Pancreas (tissue), 10 donors: ENCODE results near the gene ME2. TPM values are rescaled to one million over a fixed set of nuclear protein-coding genes. Genes with fewer than 3 reads are reported as not detected.

Source experiments
- ATAC-seq, 4 donors: fragments of 200-7000 bp; cut with Tn5 transposase; one replicate each; pipeline versions ENCODE4 v1.8.0 to v1.9.1; 2020; ENCODE audit warnings: mild to moderate bottlenecking in 4 of 4, moderate library complexity in 4 of 4
- DNase-seq, 6 donors: peaks; one replicate each; pipeline ENCODE4 v3.0.0-alpha.2; 2020
- FAIRE-seq: peaks from 2 replicates; lab custom pipeline; 2012; peaks lifted over from hg19 to GRCh38; lab: Jason Lieb, UNC
- H3K27ac ChIP-seq, 4 donors: fragments of 200-600 bp; sonication (generic); 1 replicate in 3 of 4; 2 replicates in 1 of 4; pipeline versions ENCODE4 v1.5.0 to v1.8.0; 2020
- H3K27me3 ChIP-seq, 4 donors: fragments of 200-600 bp; one replicate each; pipeline ENCODE4 v1.8.0; 2021
- H3K36me3 ChIP-seq, 3 donors: fragments of 200-600 bp; sonication (generic) in 1 of 3; one replicate each; pipeline versions ENCODE4 v1.5.0 to v1.8.0; 2020 to 2021
- H3K4me1 ChIP-seq, 3 donors: fragments of 200-600 bp; one replicate each; pipeline ENCODE4 v1.8.0; 2021
- H3K4me3 ChIP-seq, 4 donors: fragments of 200-600 bp; sonication (generic) in 2 of 4; one replicate each; pipeline versions ENCODE4 v1.5.0 to v1.8.0; 2020 to 2021
- H3K9me3 ChIP-seq, 4 donors: fragments of 200-600 bp; one replicate each; pipeline ENCODE4 v1.8.0; 2021
- CTCF ChIP-seq, 4 donors: fragments of 200-600 bp; sonication (generic) in 3 of 4; IDR thresholded peaks; one replicate each; pipeline versions ENCODE4 v1.5.0 to v1.8.0; 2021; ENCODE audit warnings: antibody characterized with exemption in 4 of 4
- WGBS, 2 donors: extraction: QIAGEN DNeasy Blood & Tissue Kit; methylation state at CpG; one replicate each; pipeline ENCODE4 v1.1.7; 2013; 5-methylcytosine and 5-hydroxymethylcytosine counted together
- intact Hi-C, 3 donors: fragments of 100-400 bp; cut with DNase I; formaldehyde crosslinking; loops; one replicate each; pipeline versions ENCODE4 v1.11.1 to v1.14.2; 2022
- polyA plus RNA-seq, 2 donors: library from polyadenylated mRNA; stranded (reverse); fragments of 200-250 nt; gene quantifications; one replicate each; pipeline ENCODE4 v1.2.3, GENCODE V29; 2013
- total RNA-seq, 6 donors: library from RNA; stranded (reverse); fragmentation: NEBNext Ultra II Directional in 4 of 6; extraction: Animal tissue kit (Norgen Biotek cat#: 25700) in 4 of 6; gene quantifications; one replicate each; pipeline versions ENCODE4 v1.2.1 to v1.2.4, GENCODE V29; 2021 to 2023
- donor health status: healthy with polysubstance abuse.
- donor health status: DM: no; HTN: no; CAD: no; lungs with moderate emphysema.
- donor health status: DM: no; HTN: no; CAD: no.
- donor health status: control.
- donor health status: control.
- donor health status: Bipolar disorder and iron deficiency.
- donor health status: DM: yes; HTN: yes; CAD: no.
- donor health status: DM: no; HTN: no; CAD: no.
- donor health status: DM: no; HTN: no; CAD: no.
- donor health status: DM: yes; HTN: yes; CAD: no.

The ME2 gene
- total and polyA plus RNA-seq, 8 donors = 9.9 to 22.1 (median 17.6) TPM

- Histone ChIP-seq H3K36me3 (no peaks in the 10 kb centered on the region), H3K4me3 (no peak overlapping the region), H3K9me3 (no peaks in the 10 kb centered on the region), H3K27me3 (no peaks in the 10 kb centered on the region), H3K27ac (no peak overlapping the region), H3K4me1 (peaks cover 0 to 8% (median 0%) of the 10 kb centered on the region in 3 donors)
- 43 to 71% methylated on average over 4 of the region's 4 CpGs for WGBS, 2 donors
- intact Hi-C loops = no loop called here
- TF ChIP-seq CTCF (IDR thresholded peaks at IDR 0.05) = no peak
- ATAC-seq (no peak), DNase-seq (no peak), FAIRE-seq (no peak)
These were observed 16.6 kb downstream of the ME2 start for GRCh38 chr18:50895350-50896045.

DNA sequence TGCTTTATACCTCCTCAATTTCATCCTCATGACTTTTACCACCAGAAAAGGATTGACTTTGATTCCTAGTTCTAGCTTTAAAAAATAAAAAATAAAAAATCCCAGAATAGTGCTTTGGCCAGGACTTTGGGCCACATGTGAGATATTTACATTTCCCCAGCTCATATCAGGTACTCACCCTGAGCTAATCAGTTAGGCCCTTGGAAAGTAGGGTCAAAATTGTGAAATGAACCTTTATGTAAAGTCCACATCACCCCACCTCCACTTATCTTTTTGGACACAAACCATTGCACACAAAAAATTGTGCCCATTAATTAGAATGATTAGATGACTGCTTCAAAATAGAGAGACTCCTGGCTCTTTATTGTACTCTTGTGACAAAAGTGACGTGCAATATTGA is 17.2 kb downstream of the ME2 start:
- intact Hi-C loops = no loop called here
- 14 to 23% methylated on average over 1 of the region's 1 CpG for WGBS, 2 donors
- no peak for FAIRE-seq
- DNase-seq = no peak
- no peak overlapping the region for H3K27ac ChIP-seq
- H3K9me3 ChIP-seq = no peaks in the 10 kb centered on the region
- H3K4me1 ChIP-seq = peaks cover 0 to 8% (median 0%) of the 10 kb centered on the region in 3 donors
- H3K36me3 ChIP-seq = no peaks in the 10 kb centered on the region
- TF ChIP-seq CTCF (IDR thresholded peaks at IDR 0.05) = no peak
- peak; percentile 47 to 85 (median 66) for ATAC-seq
- no peaks in the 10 kb centered on the region for H3K27me3 ChIP-seq
- H3K4me3 ChIP-seq = no peak overlapping the region

DNA sequence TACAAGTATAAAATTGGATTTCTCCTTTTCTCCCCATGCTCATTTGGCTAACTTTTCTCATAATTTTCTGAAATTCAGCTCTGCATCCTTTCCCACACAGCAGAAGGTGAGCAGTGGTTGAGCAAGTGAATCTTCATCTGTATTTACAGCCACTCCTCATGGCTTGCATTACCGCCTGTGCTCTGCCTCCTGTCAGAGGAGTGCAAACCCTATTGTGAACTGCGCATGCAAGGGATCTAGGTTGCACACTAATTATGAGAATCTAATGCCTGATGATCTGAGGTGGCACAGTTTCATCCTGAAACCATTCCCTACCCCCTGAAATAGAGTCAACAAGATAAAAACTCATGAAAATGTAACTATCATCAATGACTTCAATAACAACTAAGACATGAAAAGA is 20.0 kb downstream of the ME2 start:
- H3K4me1 ChIP-seq = peaks cover 0 to 8% (median 0%) of the 10 kb centered on the region in 3 donors
- no peak overlapping the region for H3K27ac ChIP-seq
- 97 to 100% methylated on average over 2 of the region's 2 CpGs for WGBS, 2 donors
- DNase-seq (no peak), FAIRE-seq (no peak), ATAC-seq (no peak)
- H3K4me3 ChIP-seq = no peak overlapping the region
- intact Hi-C loops = no loop called here
- H3K27me3 ChIP-seq = no peaks in the 10 kb centered on the region
- no peak for TF ChIP-seq CTCF (IDR thresholded peaks at IDR 0.05)
- no peaks in the 10 kb centered on the region for H3K36me3 ChIP-seq
- H3K9me3 ChIP-seq = no peaks in the 10 kb centered on the region

DNA sequence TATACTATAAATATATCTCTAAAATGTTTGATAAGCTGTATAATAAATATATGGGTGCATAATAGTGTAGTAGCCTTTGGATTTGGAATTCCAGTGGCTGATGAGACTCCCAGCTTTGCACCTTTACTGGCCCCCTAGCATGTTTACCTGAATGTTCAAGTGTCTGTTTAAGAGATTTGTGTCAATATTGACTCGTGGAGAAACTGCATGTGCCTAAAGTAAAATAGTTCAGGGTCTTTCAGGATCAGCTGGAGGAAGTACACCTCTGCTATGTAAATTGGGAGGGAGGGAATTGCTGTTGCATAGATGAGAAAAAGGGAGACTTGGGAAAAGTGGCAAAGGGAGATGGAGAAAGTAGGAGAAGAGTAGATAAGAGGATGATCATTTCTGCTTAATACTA is 23.9 kb downstream of the ME2 start:
- Histone ChIP-seq H3K36me3 (no peaks in the 10 kb centered on the region), H3K4me3 (no peak overlapping the region), H3K27me3 (no peaks in the 10 kb centered on the region), H3K27ac (no peak overlapping the region), H3K4me1 (no peaks in the 10 kb centered on the region), H3K9me3 (no peaks in the 10 kb centered on the region)
- FAIRE-seq (no peak), DNase-seq (no peak), ATAC-seq (no peak)
- intact Hi-C loops = no loop called here
- 3 to 13% methylated on average over 1 of the region's 1 CpG for WGBS, 2 donors
- no peak for TF ChIP-seq CTCF (IDR thresholded peaks at IDR 0.05)

DNA sequence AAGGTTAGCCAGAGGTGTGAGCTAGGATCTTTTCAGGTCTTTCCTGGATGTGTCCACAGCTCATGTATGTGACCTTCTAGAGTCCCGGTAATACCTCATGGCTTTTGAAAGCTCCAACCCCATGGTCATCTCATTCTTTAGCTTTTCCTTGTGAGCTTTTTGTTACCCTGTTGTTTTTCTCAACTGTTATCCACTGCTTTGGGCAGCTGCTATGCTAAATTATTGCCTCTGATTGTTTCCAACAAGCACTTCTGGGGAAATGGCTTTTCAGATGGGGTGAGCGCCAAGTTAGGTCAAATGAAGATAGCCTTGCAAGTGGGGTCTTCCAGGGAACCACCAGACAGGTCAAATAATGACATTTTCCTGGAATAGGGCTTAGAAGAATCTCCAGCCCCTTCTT is 27.9 kb downstream of the ME2 start:
- no peak overlapping the region for H3K4me3 ChIP-seq
- no peak for TF ChIP-seq CTCF (IDR thresholded peaks at IDR 0.05)
- no peak overlapping the region for H3K27ac ChIP-seq
- intact Hi-C loops = no loop called here
- H3K27me3 ChIP-seq = no peaks in the 10 kb centered on the region
- WGBS, 2 donors = 97 to 100% methylated on average over 2 of the region's 2 CpGs
- ATAC-seq (no peak), FAIRE-seq (no peak), DNase-seq (no peak)
- no peaks in the 10 kb centered on the region for H3K9me3 ChIP-seq
- no peaks in the 10 kb centered on the region for H3K36me3 ChIP-seq
- H3K4me1 ChIP-seq = no peaks in the 10 kb centered on the region
